HG03575 (cell line): Measurements from ENCODE around the gene PRCC.

ENCODE experiments used
- ATAC-seq: cut with Tn5 transposase; IDR thresholded peaks from one replicate; pipeline ENCODE4 v1.9.1; 2021; ENCODE audit not compliant: unreplicated experiment, insufficient number of reproducible peaks, low FRiP score; ENCODE audit errors: extremely low read depth

PRCC gene

DNA sequence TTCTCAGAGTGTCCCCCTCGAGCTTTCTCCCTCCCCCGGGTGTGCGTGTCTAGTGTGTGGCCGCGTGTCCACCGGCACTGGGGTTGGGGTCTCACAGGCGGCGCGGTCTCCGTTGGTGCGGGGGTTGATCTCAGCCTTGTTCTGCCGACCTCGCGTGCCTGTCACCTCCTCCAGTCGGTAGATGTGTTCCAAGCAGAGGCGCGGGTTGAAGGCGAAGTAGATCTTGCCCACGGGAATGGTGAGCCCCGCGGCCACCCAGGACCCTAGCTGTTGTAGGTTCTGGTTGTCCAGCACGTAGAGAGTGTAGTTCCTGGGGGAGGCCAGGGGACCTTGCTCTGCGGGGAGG is 81.8 kb downstream of the PRCC start:
- no peak for ATAC-seq
